HEK293T (cell line): ENCODE measurements around the gene LAMB1.

ENCODE experiments used
- ARNT ChIP-seq: fragments of 450-650 bp; IDR thresholded peaks from 2 replicates; pipeline ENCODE4 v1.6.1; 2017; ENCODE audit warnings: mild to moderate bottlenecking
- BHLHE40 ChIP-seq: fragments of 450-650 bp; IDR thresholded peaks from 2 replicates; pipeline ENCODE4 v1.6.1; 2016; ENCODE audit warnings: mild to moderate bottlenecking, moderate library complexity, borderline replicate concordance
- CTBP1 ChIP-seq: fragments of 450-650 bp; IDR thresholded peaks from 2 replicates; pipeline ENCODE4 v1.6.1; 2016; ENCODE audit warnings: borderline replicate concordance
- ELF4 ChIP-seq: fragments of 450-650 bp; IDR thresholded peaks from 2 replicates; pipeline ENCODE4 v1.6.1; 2017; ENCODE audit warnings: antibody characterized with exemption
- FOXA1 ChIP-seq: fragments of 450-650 bp; IDR thresholded peaks from 2 replicates; pipeline ENCODE4 v1.6.1; 2016; ENCODE audit warnings: mild to moderate bottlenecking
- FOXK2 ChIP-seq: fragments of 450-650 bp; IDR thresholded peaks from 2 replicates; pipeline ENCODE4 v1.6.1; 2016; ENCODE audit warnings: mild to moderate bottlenecking
- FOXM1 ChIP-seq: fragments of 450-650 bp; IDR thresholded peaks from 2 replicates; pipeline ENCODE4 v1.6.1; 2017; ENCODE audit warnings: mild to moderate bottlenecking, borderline replicate concordance
- L3MBTL2 ChIP-seq: fragments of 450-650 bp; conservative IDR thresholded peaks from 2 replicates; pipeline ENCODE4 v1.6.1; 2016; ENCODE audit warnings: mild to moderate bottlenecking
- LEF1 ChIP-seq: fragments of 450-650 bp; IDR thresholded peaks from 2 replicates; pipeline ENCODE4 v1.6.1; 2017; ENCODE audit warnings: mild to moderate bottlenecking, borderline replicate concordance
- SP1 ChIP-seq: fragments of 450-650 bp; IDR thresholded peaks from 2 replicates; pipeline ENCODE4 v1.6.1; 2017
- SUZ12 ChIP-seq: fragments of 450-650 bp; IDR thresholded peaks from 2 replicates; pipeline ENCODE4 v1.6.1; 2016; ENCODE audit warnings: mild to moderate bottlenecking
- TARDBP ChIP-seq: fragments of 450-650 bp; IDR thresholded peaks from 2 replicates; pipeline ENCODE4 v1.6.1; 2016
- ZNF384 ChIP-seq: fragments of 450-650 bp; IDR thresholded peaks from 2 replicates; pipeline ENCODE4 v1.6.1; 2016
- TF ChIP-seq, protein P1 (sequence below): fragments of 450-650 bp; IDR thresholded peaks from 2 replicates; pipeline ENCODE4 v1.6.1; 2016

DNA sequence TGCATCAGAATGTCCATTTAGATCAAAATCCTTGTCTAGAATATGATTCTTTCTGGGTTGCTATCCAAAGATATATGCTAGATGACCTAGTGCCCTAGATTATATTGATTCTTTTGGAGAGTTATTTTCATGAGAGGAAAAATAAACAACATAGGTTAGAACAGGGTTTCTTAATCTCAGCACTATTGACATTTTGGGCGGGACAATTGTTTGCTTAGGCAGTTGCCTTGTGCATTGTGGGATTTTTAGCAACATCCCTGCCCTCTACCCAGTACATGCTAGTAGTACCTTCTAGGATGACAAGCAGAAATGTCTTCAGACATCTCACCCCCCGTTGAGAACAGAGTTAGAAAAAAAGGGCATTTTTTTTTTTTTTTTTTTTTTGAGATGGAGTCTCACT, 25.1 kb upstream of the LAMB1 start:
- no peak for TF ChIP-seq SP1
- TF ChIP-seq ARNT, result no peak
- no peak for TF ChIP-seq FOXK2
- TF ChIP-seq SUZ12, result no peak
- TF ChIP-seq, protein P1, sequence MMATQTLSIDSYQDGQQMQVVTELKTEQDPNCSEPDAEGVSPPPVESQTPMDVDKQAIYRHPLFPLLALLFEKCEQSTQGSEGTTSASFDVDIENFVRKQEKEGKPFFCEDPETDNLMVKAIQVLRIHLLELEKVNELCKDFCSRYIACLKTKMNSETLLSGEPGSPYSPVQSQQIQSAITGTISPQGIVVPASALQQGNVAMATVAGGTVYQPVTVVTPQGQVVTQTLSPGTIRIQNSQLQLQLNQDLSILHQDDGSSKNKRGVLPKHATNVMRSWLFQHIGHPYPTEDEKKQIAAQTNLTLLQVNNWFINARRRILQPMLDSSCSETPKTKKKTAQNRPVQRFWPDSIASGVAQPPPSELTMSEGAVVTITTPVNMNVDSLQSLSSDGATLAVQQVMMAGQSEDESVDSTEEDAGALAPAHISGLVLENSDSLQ, result no peak
- TF ChIP-seq ELF4, result no peak
- TF ChIP-seq BHLHE40, result no peak
- no peak for TF ChIP-seq TARDBP
- no peak for TF ChIP-seq L3MBTL2
- TF ChIP-seq CTBP1, result no peak
- no peak for TF ChIP-seq LEF1
- TF ChIP-seq FOXM1, result no peak
- no peak for TF ChIP-seq FOXA1
- TF ChIP-seq ZNF384, result no peak
